HG03108 (cell line): ENCODE measurements around the gene SPON2.

Source experiments
- ATAC-seq: cut with Tn5 transposase; IDR thresholded peaks from one replicate; pipeline ENCODE4 v1.9.1; 2021; ENCODE audit warnings: moderate library complexity; ENCODE audit not compliant: unreplicated experiment

Gene SPON2

GRCh38 chr4:1195109-1195671, 22.8 kb upstream of the SPON2 start:
- no peak for ATAC-seq

- no peak for ATAC-seq
Observed at GRCh38 chr4:1194010-1194900, 21.9 kb upstream of the SPON2 start.

- ATAC-seq, result no peak
Observed at GRCh38 chr4:1193206-1194009, 21.0 kb upstream of the SPON2 start.

GRCh38 chr4:1192493-1193205, 20.3 kb upstream of the SPON2 start:
- no peak for ATAC-seq

- no peak for ATAC-seq
Observed at GRCh38 chr4:1192091-1192492, 19.7 kb upstream of the SPON2 start.

- no peak for ATAC-seq
Observed at GRCh38 chr4:1191621-1192020, 19.2 kb upstream of the SPON2 start.

- ATAC-seq, result no peak
Observed at GRCh38 chr4:1187182-1187581, 14.8 kb upstream of the SPON2 start.

- no peak for ATAC-seq
Observed at GRCh38 chr4:1183985-1184773, 11.8 kb upstream of the SPON2 start.

- no peak for ATAC-seq
Observed at GRCh38 chr4:1182313-1182712, 9.9 kb upstream of the SPON2 start.

- ATAC-seq, result no peak
Observed at GRCh38 chr4:1180663-1181062, 8.3 kb upstream of the SPON2 start.

- ATAC-seq, result no peak
Observed at GRCh38 chr4:1179976-1180375, 7.6 kb upstream of the SPON2 start.

- ATAC-seq, result no peak
Observed at GRCh38 chr4:1179089-1179441, 6.7 kb upstream of the SPON2 start.

GRCh38 chr4:1178300-1179088, 6.1 kb upstream of the SPON2 start:
- no peak for ATAC-seq

GRCh38 chr4:1177274-1178141, 5.1 kb upstream of the SPON2 start:
- ATAC-seq, result no peak

GRCh38 chr4:1176398-1177273, 4.3 kb upstream of the SPON2 start:
- ATAC-seq, result no peak

- ATAC-seq, result no peak
Observed at GRCh38 chr4:1175635-1176229, 3.3 kb upstream of the SPON2 start.

- no peak for ATAC-seq
Observed at GRCh38 chr4:1174941-1175634, 2.7 kb upstream of the SPON2 start.
